ENCODE data around the gene CTNNA1. TPM values are rescaled to one million over a fixed set of nuclear protein-coding genes. Genes with fewer than 3 reads are reported as not detected.
"Not testable (repeated sequence)": the region's sequence is repeated elsewhere in the genome, so short reads cannot be mapped to it uniquely, and the experiment has no call there.

Gene CTNNA1
- total RNA-seq, 2 donors from 2014 or later = 266 to 322 TPM

- no peak for DNase-seq (ENCODE audit: low spot score)
- no peak overlapping the region for H3K27ac ChIP-seq
- H3K4me1 ChIP-seq (ENCODE audit: control insufficient read depth in 1 of 2, low read depth in 2 of 2) = peaks cover 6 to 31% of the 10 kb centered on the region in 2 donors
- no peaks in the 10 kb centered on the region for H3K9me3 ChIP-seq
- H3K27me3 ChIP-seq (replicated peaks; ENCODE audit: insufficient read depth) = no peaks in the 10 kb centered on the region
- no peak overlapping the region for H3K4me3 ChIP-seq
- no peak for ATAC-seq (ENCODE audit: insufficient number of reproducible peaks, low FRiP score, low read depth)
- no peak for TF ChIP-seq CTCF (IDR thresholded peaks at IDR 0.05)
- H3K36me3 ChIP-seq = no peaks in the 10 kb centered on the region
Measured at GRCh38 chr5:138803285-138803684, 50.1 kb downstream of the CTNNA1 start.

- no peak for DNase-seq (ENCODE audit: low spot score)
- H3K4me1 ChIP-seq (ENCODE audit: control insufficient read depth in 1 of 2, low read depth in 2 of 2) = peaks cover 3 to 28% of the 10 kb centered on the region in 2 donors
Measured at GRCh38 chr5:138803935-138804334, 50.7 kb downstream of the CTNNA1 start.

GRCh38 chr5:138805096-138805495 lies 51.9 kb downstream of the CTNNA1 start:
- Histone ChIP-seq H3K27me3 (replicated peaks; ENCODE audit: insufficient read depth) (no peaks in the 10 kb centered on the region), H3K4me3 (no peak overlapping the region), H3K4me1 (ENCODE audit: control insufficient read depth in 1 of 2, low read depth in 2 of 2) (peaks cover 11 to 40% of the 10 kb centered on the region in 2 donors), H3K36me3 (no peaks in the 10 kb centered on the region), H3K27ac (no peak overlapping the region), H3K9me3 (no peaks in the 10 kb centered on the region)
- DNase-seq (ENCODE audit: low spot score) (no peak), ATAC-seq (ENCODE audit: insufficient number of reproducible peaks, low FRiP score, low read depth) (no peak)
- no peak for TF ChIP-seq CTCF (IDR thresholded peaks at IDR 0.05)

More at GRCh38 chr5:138803935-138804334, 50.7 kb downstream of the CTNNA1 start:
- Histone ChIP-seq H3K9me3 (no peaks in the 10 kb centered on the region), H3K27me3 (replicated peaks; ENCODE audit: insufficient read depth) (no peaks in the 10 kb centered on the region), H3K4me3 (no peak overlapping the region), H3K27ac (no peak overlapping the region), H3K36me3 (no peaks in the 10 kb centered on the region)
- ATAC-seq (ENCODE audit: insufficient number of reproducible peaks, low FRiP score, low read depth) = no peak
- no peak for TF ChIP-seq CTCF (IDR thresholded peaks at IDR 0.05)

DNA sequence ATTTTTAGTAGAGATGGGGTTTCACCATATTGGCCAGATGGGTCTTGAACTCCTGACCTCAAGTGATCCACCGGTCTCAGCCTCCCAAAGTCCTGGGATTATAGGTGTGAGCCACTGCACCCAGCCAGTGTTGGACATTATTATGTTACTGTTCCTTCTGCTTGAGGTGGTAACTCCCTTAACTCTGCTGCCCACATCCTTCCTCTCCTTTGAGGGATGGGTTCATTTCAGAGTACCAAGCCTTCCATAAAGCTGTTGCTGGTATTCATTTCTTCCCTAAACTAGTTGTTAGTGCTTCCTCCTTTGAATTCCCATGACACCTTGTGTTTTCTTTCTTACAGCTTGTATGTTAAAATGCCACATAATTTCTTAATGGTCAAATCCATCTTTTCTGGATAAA lies 54.0 kb downstream of the CTNNA1 start:
- DNase-seq (ENCODE audit: low spot score) (no peak), ATAC-seq (ENCODE audit: insufficient number of reproducible peaks, low FRiP score, low read depth) (no peak)
- peaks cover 11 to 42% of the 10 kb centered on the region in 2 donors for H3K4me1 ChIP-seq (ENCODE audit: control insufficient read depth in 1 of 2, low read depth in 2 of 2)
- H3K27ac ChIP-seq = no peak overlapping the region
- H3K36me3 ChIP-seq = no peaks in the 10 kb centered on the region
- no peaks in the 10 kb centered on the region for H3K27me3 ChIP-seq (replicated peaks; ENCODE audit: insufficient read depth)
- H3K9me3 ChIP-seq = no peaks in the 10 kb centered on the region
- no peak for TF ChIP-seq CTCF (IDR thresholded peaks at IDR 0.05)
- no peak overlapping the region for H3K4me3 ChIP-seq

GRCh38 chr5:138809391-138809790 lies 56.2 kb downstream of the CTNNA1 start:
- Histone ChIP-seq H3K27ac (no peak overlapping the region), H3K36me3 (no peaks in the 10 kb centered on the region), H3K4me3 (no peak overlapping the region), H3K9me3 (no peaks in the 10 kb centered on the region), H3K4me1 (ENCODE audit: control insufficient read depth in 1 of 2, low read depth in 2 of 2) (peaks cover 11 to 25% of the 10 kb centered on the region in 2 donors), H3K27me3 (replicated peaks; ENCODE audit: insufficient read depth) (no peaks in the 10 kb centered on the region)
- TF ChIP-seq CTCF (IDR thresholded peaks at IDR 0.05) = no peak
- ATAC-seq (ENCODE audit: insufficient number of reproducible peaks, low FRiP score, low read depth) (no peak), DNase-seq (ENCODE audit: low spot score) (no peak)

DNA sequence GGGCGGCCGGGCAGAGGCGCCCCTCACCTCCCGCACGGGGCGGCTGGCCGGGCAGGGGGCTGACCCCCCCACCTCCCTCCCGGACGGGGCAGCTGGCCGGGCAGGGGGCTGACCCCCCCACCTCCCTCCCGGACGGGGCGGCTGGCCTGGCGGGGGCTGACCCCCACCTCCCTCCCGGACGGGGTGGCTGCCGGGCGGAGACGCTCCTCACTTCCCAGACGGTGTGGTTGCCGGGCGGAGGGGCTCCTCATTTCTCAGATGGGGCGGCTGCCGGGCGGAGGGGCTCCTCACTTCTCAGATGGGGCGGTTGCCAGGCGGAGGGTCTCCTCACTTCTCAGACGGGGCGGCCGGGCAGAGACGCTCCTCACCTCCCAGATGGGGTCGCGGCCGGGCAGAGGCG lies 57.6 kb downstream of the CTNNA1 start:
- H3K9me3 ChIP-seq; H3K27ac ChIP-seq; H3K27me3 ChIP-seq (replicated peaks; ENCODE audit: insufficient read depth); H3K4me3 ChIP-seq; H3K36me3 ChIP-seq; DNase-seq (ENCODE audit: low spot score); ATAC-seq (ENCODE audit: insufficient number of reproducible peaks, low FRiP score, low read depth): not testable (repeated sequence)
- peaks cover 19 to 29% of the 10 kb centered on the region in 2 donors for H3K4me1 ChIP-seq (ENCODE audit: control insufficient read depth in 1 of 2, low read depth in 2 of 2)

Data from thoracic aorta (tissue), 2 donors.